OCI-LY3 (cell line): ENCODE data around the gene FRMPD2.

Experiments used
- EZH2phosphoT487 ChIP-seq: fragments of 200-600 bp; shearing (Covaris generic); IDR thresholded peaks from 2 replicates; pipeline ENCODE4 v1.6.1; 2018; ENCODE audit warnings: antibody characterized with exemption, mixed run types, low read depth
- TF ChIP-seq, protein P1 (sequence below): fragments of 200-600, 300-600 bp; sonication (generic); IDR thresholded peaks from 2 replicates; pipeline ENCODE4 v1.5.1; 2014; ENCODE audit warnings: antibody characterized with exemption, low read length, low read depth

DNA sequence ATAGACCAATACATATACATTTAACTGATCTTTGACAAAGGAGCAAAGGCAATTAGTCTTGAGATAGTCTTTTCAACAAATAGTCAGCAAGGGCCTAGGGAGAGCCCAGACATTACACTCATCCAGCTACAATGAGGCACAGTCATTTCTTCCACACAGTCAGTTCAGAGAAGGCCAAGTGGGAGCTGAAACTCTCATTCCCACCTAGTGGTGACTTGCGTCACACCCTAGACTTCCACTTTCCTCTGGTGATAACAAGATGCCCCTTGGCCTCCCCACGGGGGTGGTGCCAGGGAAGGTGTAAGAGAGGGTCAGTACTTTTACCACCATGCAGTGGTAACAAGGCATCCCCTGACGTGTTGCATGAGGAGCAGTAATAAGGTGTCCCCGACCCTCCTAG lies 8.0 kb downstream of the FRMPD2 start:
- TF ChIP-seq, protein P1, sequence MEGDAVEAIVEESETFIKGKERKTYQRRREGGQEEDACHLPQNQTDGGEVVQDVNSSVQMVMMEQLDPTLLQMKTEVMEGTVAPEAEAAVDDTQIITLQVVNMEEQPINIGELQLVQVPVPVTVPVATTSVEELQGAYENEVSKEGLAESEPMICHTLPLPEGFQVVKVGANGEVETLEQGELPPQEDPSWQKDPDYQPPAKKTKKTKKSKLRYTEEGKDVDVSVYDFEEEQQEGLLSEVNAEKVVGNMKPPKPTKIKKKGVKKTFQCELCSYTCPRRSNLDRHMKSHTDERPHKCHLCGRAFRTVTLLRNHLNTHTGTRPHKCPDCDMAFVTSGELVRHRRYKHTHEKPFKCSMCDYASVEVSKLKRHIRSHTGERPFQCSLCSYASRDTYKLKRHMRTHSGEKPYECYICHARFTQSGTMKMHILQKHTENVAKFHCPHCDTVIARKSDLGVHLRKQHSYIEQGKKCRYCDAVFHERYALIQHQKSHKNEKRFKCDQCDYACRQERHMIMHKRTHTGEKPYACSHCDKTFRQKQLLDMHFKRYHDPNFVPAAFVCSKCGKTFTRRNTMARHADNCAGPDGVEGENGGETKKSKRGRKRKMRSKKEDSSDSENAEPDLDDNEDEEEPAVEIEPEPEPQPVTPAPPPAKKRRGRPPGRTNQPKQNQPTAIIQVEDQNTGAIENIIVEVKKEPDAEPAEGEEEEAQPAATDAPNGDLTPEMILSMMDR, result no peak
- TF ChIP-seq EZH2phosphoT487, result no peak
